ENCODE data around the gene NDUFS6. TPM values are rescaled to one million over a fixed set of nuclear protein-coding genes. Genes with fewer than 3 reads are reported as not detected.

The NDUFS6 gene
- total RNA-seq, 2 experiments from 2014 or later: 35.2 to 37.5 TPM

DNA sequence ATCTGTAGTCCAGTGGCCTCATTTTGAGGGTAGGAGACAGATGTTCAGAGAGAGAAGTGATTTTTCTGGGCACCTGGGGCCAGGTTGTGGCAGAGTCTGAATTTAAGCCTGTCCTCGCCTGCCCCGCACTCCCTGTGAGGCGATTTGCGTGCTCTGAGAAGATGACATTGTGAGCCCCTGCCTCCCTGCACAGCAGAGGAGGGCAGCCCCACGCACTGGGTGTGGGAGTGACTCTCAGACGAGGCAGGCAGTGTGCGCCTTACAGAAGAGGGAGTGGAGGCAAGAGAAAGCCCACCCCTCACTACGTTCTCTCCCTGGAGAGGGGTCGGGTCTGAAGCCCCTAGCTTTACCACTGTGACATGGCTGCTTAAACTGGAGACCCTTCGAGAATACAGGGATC is 45.8 kb downstream of the NDUFS6 start:
- H3K27me3 Mint-ChIP-seq: peaks cover 41% of the 10 kb centered on the region
- no peaks in the 10 kb centered on the region for H3K9me3 Mint-ChIP-seq (ENCODE audit: low read depth)
- no peak overlapping the region for H3K27ac Mint-ChIP-seq
- H3K4me1 Mint-ChIP-seq: no peaks in the 10 kb centered on the region
- CTCF ChIA-PET: no interaction called here
- no peak for DNase-seq
- no peak for ATAC-seq
- no peaks in the 10 kb centered on the region for H3K36me3 Mint-ChIP-seq
- no peak overlapping the region for H3K4me3 Mint-ChIP-seq

DNA sequence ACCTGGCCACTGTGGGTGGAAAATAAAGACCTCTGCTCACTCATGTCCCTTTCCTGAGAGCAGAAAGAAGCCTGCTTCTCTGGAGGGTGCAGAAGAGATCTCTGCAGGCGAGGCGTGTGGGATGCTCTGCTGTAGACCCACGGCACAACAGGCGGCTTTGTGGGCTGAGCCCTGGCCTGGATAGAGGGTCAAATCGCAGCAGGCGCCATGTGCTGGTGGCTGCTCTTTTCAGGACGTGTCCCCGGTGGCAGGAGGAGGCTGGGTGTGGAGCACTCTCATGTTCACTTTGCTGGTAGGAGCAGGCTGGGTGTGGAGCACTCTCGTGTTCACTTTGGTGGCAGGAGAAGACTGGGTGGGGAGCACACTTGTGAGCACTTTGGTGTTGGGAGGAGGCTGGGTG is 46.4 kb downstream of the NDUFS6 start:
- peaks cover 41% of the 10 kb centered on the region for H3K27me3 Mint-ChIP-seq
- no peak for DNase-seq
- H3K36me3 Mint-ChIP-seq: no peaks in the 10 kb centered on the region
- H3K4me1 Mint-ChIP-seq: no peaks in the 10 kb centered on the region
- H3K9me3 Mint-ChIP-seq (ENCODE audit: low read depth): no peaks in the 10 kb centered on the region
- ATAC-seq: no peak
- CTCF ChIA-PET: no interaction called here
- H3K27ac Mint-ChIP-seq: no peak overlapping the region
- no peak overlapping the region for H3K4me3 Mint-ChIP-seq

- Mint-ChIP-seq H3K4me1 (no peaks in the 10 kb centered on the region), H3K4me3 (no peak overlapping the region), H3K9me3 (ENCODE audit: low read depth) (no peaks in the 10 kb centered on the region), H3K27me3 (peaks cover 58% of the 10 kb centered on the region), H3K27ac (no peak overlapping the region), H3K36me3 (no peaks in the 10 kb centered on the region)
- DNase-seq (no peak), ATAC-seq (no peak)
- CTCF ChIA-PET: no interaction called here
These were observed 49.3 kb downstream of the NDUFS6 start for GRCh38 chr5:1850324-1851154.

- Mint-ChIP-seq H3K4me3 (no peak overlapping the region), H3K36me3 (no peaks in the 10 kb centered on the region), H3K9me3 (ENCODE audit: low read depth) (no peaks in the 10 kb centered on the region), H3K4me1 (no peaks in the 10 kb centered on the region), H3K27me3 (peaks cover 66% of the 10 kb centered on the region), H3K27ac (no peak overlapping the region)
- DNase-seq (no peak), ATAC-seq (no peak)
- CTCF ChIA-PET: no interaction called here
These were observed 50.2 kb downstream of the NDUFS6 start for GRCh38 chr5:1851290-1851934.

- ATAC-seq: no peak
- Mint-ChIP-seq H3K27me3 (peaks cover 69% of the 10 kb centered on the region), H3K9me3 (ENCODE audit: low read depth) (no peaks in the 10 kb centered on the region), H3K4me1 (no peaks in the 10 kb centered on the region), H3K27ac (no peak overlapping the region), H3K4me3 (no peak overlapping the region), H3K36me3 (no peaks in the 10 kb centered on the region)
- CTCF ChIA-PET: no interaction called here
- no peak for DNase-seq
These were observed 51.2 kb downstream of the NDUFS6 start for GRCh38 chr5:1852324-1852947.

- Mint-ChIP-seq H3K36me3 (no peaks in the 10 kb centered on the region), H3K4me3 (no peak overlapping the region), H3K27ac (no peak overlapping the region), H3K27me3 (peaks cover 64% of the 10 kb centered on the region), H3K4me1 (no peaks in the 10 kb centered on the region), H3K9me3 (ENCODE audit: low read depth) (no peaks in the 10 kb centered on the region)
- CTCF ChIA-PET: no interaction called here
- DNase-seq (no peak), ATAC-seq (no peak)
These were observed 52.3 kb downstream of the NDUFS6 start for GRCh38 chr5:1853531-1853930.

DNA sequence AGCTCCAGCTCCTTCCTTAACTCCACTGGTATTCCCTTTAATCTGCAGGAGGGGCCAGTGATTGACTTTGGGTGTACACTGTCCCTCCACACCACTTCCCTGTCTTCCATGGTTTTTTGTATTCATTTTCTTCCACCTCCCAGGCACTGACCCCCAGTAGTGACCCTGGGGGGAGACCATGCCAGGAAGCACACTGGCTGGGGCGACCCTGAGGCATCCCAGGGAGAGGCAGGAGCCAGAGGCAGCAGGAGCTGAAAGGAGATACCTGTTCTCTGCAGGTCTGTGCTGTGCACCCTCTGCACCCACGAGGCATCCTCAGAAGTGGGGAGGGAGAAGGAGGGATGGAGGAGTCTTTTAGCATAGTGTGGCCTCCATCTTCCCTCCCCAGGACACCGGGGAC is 53.9 kb downstream of the NDUFS6 start:
- Mint-ChIP-seq H3K9me3 (ENCODE audit: low read depth) (no peaks in the 10 kb centered on the region), H3K27ac (no peak overlapping the region), H3K36me3 (no peaks in the 10 kb centered on the region), H3K4me3 (no peak overlapping the region), H3K4me1 (no peaks in the 10 kb centered on the region), H3K27me3 (peaks cover 53% of the 10 kb centered on the region)
- ATAC-seq (no peak), DNase-seq (no peak)
- CTCF ChIA-PET: no interaction called here

DNA sequence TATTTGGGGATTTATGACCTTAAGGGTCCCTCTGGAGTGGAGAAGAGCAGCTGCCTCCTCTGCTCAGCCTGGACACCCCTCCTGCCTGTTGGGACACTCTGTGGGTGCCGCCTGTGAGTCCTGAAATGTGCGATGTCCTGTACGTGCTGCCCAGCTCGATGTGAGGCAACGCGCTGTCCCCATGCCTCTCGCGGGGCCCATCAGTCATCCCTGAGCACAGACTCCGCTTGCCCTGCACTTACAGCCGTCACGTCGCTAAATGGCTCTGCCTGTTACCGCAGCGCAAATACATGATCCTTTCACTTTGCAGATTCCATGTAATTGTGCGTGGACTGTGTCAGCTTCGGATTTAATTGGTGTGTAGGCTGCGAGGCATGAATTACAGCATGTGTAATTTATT is 54.4 kb downstream of the NDUFS6 start:
- CTCF ChIA-PET: no interaction called here
- Mint-ChIP-seq H3K27me3 (peaks cover 48% of the 10 kb centered on the region), H3K36me3 (no peaks in the 10 kb centered on the region), H3K4me1 (no peaks in the 10 kb centered on the region), H3K27ac (no peak overlapping the region), H3K9me3 (ENCODE audit: low read depth) (no peaks in the 10 kb centered on the region), H3K4me3 (no peak overlapping the region)
- DNase-seq: no peak
- ATAC-seq: no peak

- no peaks in the 10 kb centered on the region for H3K4me1 Mint-ChIP-seq
- ATAC-seq (no peak), DNase-seq (no peak)
- no peaks in the 10 kb centered on the region for H3K36me3 Mint-ChIP-seq
- no peak overlapping the region for H3K27ac Mint-ChIP-seq
- no peaks in the 10 kb centered on the region for H3K9me3 Mint-ChIP-seq (ENCODE audit: low read depth)
- CTCF ChIA-PET: no interaction called here
- peaks cover 37% of the 10 kb centered on the region for H3K27me3 Mint-ChIP-seq
- H3K4me3 Mint-ChIP-seq: no peak overlapping the region
These were observed 55.5 kb downstream of the NDUFS6 start for GRCh38 chr5:1856596-1857255.

GRCh38 chr5:1857256-1857600 is 56.0 kb downstream of the NDUFS6 start:
- DNase-seq: no peak
- Mint-ChIP-seq H3K4me3 (no peak overlapping the region), H3K27ac (no peak overlapping the region), H3K9me3 (ENCODE audit: low read depth) (no peaks in the 10 kb centered on the region), H3K36me3 (no peaks in the 10 kb centered on the region), H3K27me3 (peaks cover 33% of the 10 kb centered on the region), H3K4me1 (no peaks in the 10 kb centered on the region)
- CTCF ChIA-PET: no interaction called here
- no peak for ATAC-seq

DNA sequence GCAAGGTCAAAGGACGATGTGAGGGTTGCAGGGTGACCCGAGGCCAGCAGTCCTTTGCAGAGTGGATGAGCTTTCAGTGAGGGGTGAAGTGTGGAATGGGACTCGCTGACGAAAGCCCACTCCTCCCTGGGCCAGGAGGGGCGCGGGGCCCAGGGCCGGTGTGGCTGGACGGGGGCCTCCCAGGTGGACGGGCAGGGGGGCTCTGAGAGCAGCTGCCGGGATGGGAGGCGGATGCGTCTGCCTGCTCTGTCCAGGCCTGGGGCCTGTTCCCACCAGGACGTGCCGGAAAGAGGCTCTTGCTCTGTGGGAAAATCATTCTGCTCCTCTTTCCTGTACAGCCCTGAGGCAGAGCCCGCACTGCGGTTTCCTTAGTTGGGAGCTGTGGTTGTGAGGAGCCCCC is 57.2 kb downstream of the NDUFS6 start:
- no peaks in the 10 kb centered on the region for H3K4me1 Mint-ChIP-seq
- no peaks in the 10 kb centered on the region for H3K9me3 Mint-ChIP-seq (ENCODE audit: low read depth)
- CTCF ChIA-PET: no interaction called here
- ATAC-seq (no peak), DNase-seq (no peak)
- H3K36me3 Mint-ChIP-seq: no peaks in the 10 kb centered on the region
- no peak overlapping the region for H3K27ac Mint-ChIP-seq
- peaks cover 28% of the 10 kb centered on the region for H3K27me3 Mint-ChIP-seq
- no peak overlapping the region for H3K4me3 Mint-ChIP-seq

DNA sequence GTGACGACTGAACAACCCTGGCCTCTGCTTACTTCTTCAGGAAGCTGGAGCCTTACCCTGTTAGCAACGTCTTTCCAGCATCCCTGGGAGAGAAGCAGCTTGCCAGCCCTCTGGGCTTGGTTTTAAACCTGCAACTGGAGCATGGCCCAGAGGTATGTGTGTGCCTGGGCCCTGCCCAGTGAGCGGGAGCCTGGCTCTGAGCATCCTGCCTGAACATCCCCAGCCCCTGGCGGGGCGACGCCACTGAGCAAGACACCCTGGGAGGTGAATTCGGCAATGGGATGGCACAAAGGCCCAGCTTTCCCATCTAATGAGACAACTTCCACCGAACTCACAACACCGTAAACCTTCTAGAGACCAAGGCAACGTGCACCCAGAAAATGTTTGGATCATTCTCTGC is 57.9 kb downstream of the NDUFS6 start:
- no peak for ATAC-seq
- Mint-ChIP-seq H3K4me3 (no peak overlapping the region), H3K27me3 (peaks cover 23% of the 10 kb centered on the region), H3K4me1 (no peaks in the 10 kb centered on the region), H3K9me3 (ENCODE audit: low read depth) (no peaks in the 10 kb centered on the region), H3K36me3 (no peaks in the 10 kb centered on the region), H3K27ac (no peak overlapping the region)
- CTCF ChIA-PET: no interaction called here
- no peak for DNase-seq

GRCh38 chr5:1860021-1860610 is 58.9 kb downstream of the NDUFS6 start:
- DNase-seq (no peak), ATAC-seq (no peak)
- peaks cover 20% of the 10 kb centered on the region for H3K27me3 Mint-ChIP-seq
- no peaks in the 10 kb centered on the region for H3K9me3 Mint-ChIP-seq (ENCODE audit: low read depth)
- no peak overlapping the region for H3K4me3 Mint-ChIP-seq
- no peaks in the 10 kb centered on the region for H3K4me1 Mint-ChIP-seq
- H3K27ac Mint-ChIP-seq: no peak overlapping the region
- CTCF ChIA-PET: no interaction called here
- H3K36me3 Mint-ChIP-seq: no peaks in the 10 kb centered on the region
